ENCODE results near the gene METTL23. TPM values are rescaled to one million over a fixed set of nuclear protein-coding genes. Genes with fewer than 3 reads are reported as not detected.
"Not testable (repeated sequence)": the region's sequence is repeated elsewhere in the genome, so short reads cannot be mapped to it uniquely, and the experiment has no call there.

The METTL23 gene
- polyA plus RNA-seq, 1 donor, result 22.1 TPM

DNA sequence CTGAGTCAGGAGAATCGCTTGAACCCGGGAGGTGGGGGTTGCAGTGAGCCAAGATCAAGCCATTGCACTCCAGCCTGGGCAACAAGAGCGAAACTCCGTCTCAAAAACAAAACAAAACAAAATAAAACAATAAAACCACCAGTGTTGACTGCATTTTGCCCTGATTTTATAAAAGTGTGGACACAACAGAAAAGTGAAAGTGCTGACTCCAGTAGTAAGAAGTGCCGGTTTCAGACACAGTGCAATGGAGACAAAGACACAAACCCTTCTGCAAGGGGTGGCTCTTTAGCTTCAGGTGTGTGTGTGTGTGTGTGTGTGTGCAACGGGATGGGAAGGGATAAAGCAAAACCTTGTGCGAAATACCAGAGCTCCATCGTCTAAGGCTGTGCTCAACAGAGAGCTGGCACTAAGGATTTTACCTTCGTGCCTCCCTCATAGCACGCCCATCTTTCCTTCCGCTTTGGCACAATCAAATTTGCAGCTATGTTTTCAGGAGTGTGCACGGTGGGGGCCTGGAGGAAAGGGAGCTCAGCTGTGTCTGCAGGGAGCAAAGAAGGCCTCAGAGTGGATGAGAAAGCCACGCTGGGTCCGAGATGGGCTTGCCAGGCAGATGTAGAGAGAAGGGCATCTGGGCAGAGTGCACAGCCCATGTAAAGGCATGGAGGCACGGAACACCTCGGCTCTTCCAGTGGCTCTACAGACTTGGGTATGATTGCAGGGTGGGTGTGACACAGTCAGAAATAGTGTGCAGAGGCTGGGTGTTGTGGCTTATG lies 31.4 kb upstream of the METTL23 start:
- no peak for DNase-seq

GRCh38 chr17:76696763-76697701 lies 29.6 kb upstream of the METTL23 start:
- no peak for DNase-seq

DNA sequence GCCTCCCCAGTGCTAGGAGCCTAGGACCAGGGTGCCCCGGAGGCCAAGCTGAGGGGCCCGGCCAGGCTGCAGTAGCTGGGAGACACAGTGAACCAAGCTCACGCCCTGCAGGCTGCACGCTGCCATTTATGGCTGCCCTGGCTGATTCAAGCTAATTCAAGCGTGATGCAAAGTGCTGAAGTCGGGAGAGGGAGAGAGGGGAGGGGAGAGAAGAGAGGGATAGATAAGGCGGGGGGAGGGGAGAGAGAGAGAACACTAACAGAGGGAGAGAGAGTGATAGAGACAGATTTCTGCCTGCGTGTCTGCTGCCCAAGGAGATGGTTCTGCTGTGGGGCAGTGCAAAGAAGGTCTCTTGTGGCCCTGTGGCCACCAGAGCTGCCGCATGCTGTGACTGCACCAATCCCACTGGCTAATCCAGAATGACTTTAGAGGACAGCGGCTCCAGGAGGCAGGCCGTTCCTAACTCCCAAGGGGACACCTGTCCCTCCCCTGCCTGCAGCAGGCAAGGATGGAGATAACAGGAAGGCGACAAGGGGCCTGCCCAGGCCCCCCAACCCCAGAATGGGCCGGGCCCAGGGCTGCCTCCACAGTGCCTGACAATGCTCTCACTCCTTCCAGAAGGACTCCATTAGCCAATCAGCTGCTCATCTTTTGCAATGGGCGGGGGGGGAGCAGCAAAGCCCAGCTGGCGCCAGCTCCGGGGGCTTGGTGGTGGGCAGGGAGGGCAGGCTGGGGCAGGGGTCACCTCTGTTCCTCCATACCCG lies 28.8 kb upstream of the METTL23 start:
- no peak for DNase-seq

DNA sequence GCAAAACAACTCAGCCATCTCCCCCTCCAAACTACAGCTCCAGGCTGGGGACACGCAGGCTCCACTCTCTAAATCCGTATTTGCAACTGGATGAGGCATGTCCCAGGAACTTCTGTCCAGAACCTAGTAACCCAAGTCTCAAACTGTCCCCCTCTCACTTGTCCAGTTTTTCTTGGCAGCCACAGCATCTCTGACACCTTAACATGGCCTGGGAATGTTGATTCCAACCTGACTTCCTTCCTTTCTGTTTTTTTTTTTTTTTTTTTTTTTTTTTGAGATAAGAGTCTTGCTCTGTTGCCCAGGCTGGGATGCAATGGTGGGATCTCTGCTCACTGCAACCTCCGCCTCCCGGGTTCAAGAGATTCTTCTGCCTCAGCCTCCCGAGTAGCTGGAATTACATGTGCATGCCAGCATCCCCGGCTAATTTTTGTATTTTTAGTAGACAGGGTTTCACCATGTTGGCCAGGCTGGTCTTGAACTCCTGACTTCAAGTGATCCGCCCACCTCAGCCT lies 28.1 kb upstream of the METTL23 start:
- DNase-seq, result not testable (repeated sequence)

- DNase-seq, result peak; percentile 75
These were observed 26.4 kb upstream of the METTL23 start for GRCh38 chr17:76700270-76700616.

DNA sequence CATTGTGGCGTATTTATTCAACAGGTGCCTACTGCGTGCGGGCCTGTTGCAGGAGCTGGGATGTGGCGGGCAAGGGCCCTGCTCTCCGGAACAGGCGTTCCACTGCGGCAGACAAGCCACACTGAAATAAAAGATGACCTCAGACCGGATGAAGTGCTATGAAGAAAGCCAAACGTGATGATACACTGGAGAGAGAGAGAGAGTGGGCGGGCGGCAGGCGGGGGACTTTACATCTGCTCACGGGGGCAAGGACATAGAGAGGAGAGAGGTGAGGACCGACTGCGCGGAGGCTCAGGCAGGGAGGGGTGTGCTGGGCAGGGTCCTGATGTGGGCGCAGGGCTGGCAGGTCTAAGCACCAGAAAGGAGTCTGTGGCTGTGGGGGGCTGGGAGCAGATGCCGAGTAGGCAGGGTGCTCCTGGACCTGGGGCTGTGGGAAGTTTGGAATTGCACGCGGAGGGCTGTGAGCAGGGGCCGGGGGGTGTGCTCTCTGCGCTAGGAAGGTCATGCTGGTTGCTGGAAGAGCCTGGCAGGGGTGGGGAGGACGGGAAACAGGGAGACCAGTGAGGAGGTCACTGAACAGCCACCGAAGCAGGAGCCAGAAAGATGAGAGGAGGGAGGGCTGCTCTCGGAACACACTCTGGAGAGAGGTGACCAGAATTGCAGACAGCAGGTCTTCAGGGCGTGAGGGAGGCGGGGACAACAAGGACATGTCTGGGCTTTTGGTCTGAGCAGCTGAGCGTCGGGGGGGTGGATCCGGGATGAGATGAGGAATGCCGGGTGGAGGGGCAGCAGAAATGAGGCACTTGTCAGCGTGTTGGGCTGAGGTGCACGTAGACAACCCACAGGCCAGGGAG lies 25.8 kb upstream of the METTL23 start:
- peak; percentile 83 for DNase-seq

DNA sequence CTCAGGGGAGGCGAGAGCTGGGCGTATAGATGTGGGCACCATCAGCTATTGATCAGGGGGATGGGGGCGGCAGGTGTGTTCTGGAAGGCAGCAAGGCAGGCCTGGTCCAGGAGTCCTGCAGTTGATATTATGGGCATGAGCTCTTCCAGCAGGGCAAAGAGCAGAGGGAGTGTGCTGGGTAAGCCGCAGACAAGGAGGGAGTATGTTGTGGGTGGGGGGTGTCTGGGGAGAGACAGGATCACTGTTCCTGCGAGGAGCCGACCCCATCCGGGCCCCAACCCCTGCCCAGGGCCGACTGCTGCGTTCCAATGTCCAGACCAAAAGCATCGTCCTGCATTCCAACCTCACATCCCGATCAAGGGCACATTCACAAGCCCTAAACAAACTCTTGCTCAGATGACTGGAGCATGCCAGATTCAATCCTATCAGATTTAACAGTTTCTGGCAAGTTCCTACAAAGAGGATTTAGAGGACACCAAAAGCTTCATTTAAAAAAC lies 25.1 kb upstream of the METTL23 start:
- DNase-seq, result no peak

DNA sequence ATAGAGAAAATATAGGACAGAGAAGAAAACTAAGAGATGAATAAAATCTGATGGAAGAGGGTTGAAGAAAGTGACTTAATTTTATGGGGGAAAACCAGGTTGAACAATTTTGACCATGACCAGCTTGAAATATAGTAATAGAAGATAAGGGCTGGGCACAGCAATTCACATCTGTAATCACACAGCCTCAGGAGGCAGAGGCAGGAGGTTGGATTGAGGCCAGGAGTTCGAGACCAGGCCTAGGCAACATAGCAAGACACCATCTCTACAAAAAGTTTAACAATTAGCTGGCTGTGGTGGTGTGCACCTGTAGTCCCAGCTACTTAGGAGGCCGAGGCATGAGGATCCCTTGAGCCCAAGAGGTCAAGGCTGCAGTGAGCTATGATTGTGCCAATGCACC lies 24.6 kb upstream of the METTL23 start:
- no peak for DNase-seq

- no peak for DNase-seq
These were observed 23.6 kb upstream of the METTL23 start for GRCh38 chr17:76702941-76703637.

- no peak for DNase-seq
These were observed 21.8 kb upstream of the METTL23 start for GRCh38 chr17:76704805-76705204.

DNA sequence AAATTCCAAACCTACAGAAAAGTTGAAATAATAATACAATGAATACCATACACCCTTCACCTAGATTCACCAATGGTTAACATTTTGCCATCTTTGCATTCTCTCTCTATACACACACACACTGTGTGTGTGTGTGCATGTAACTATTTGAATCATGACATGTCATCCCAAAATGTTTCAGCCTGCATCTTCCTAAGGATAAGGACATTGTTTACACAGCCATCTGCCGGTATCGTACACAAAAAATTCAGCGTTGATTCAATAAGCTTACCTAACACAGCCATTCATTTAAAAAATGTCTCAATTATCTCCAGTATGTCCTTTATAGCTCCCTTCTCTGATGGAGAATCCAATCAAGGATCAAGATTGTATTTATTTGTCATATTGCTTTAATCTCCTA lies 19.8 kb upstream of the METTL23 start:
- no peak for DNase-seq

GRCh38 chr17:76707985-76708807 lies 18.4 kb upstream of the METTL23 start:
- DNase-seq, result peak; percentile 58

- peak; percentile 62 for DNase-seq
These were observed 17.3 kb upstream of the METTL23 start for GRCh38 chr17:76709077-76709950.

DNA sequence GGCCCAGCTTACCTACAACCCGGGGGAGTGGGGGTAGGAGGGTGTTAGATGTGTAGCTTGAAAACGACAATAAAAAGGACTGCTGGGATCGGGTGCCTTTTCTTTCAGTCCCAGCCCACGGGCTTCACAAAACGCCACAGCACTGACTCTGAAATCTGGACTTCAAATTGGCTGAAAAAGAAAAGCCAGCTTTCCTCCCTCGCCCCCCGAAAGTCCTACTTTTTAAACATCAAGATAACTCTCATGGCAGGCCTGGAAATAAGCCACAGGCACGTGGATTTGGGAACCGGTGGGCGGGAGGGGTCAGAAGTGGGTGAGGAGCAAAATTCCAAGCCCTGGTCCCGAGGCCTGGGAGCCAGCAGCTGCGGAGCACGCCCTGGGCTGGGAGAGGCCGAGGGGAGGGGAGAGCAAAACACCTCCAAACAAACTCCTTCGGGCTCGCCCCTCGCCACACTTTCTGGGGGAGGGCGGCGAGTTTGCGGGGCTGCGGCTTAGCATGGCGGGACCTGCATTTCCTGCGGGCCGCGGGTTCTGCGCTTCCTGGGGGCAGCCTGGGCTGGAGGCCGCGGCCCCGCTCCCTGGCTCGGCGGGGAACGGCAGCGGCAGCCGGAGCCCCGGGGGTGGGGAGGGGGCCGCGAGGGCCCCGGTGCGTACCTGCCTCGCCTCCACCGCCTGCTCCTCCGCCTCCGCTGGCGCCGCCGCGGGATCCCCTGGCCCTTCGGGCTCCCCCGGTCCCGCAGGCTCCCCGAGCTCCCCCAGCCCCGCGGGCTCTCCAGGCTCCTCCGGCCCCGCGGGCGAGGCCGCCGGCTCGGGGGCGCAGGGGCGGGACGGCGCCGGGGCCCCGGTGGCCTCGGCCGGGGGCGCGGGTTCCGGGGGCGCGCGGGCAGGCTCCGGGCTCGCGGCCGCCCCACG lies 16.4 kb upstream of the METTL23 start:
- DNase-seq, result not testable (repeated sequence)

GRCh38 chr17:76710863-76711611 lies 15.6 kb upstream of the METTL23 start, which contains the start of gene MXRA7:
Gene MXRA7, minus strand, starts transcription at chr17:76710965. Its CDS starts 19 bp downstream, at chr17:76710946.
- peak; percentile 71 for DNase-seq

DNA sequence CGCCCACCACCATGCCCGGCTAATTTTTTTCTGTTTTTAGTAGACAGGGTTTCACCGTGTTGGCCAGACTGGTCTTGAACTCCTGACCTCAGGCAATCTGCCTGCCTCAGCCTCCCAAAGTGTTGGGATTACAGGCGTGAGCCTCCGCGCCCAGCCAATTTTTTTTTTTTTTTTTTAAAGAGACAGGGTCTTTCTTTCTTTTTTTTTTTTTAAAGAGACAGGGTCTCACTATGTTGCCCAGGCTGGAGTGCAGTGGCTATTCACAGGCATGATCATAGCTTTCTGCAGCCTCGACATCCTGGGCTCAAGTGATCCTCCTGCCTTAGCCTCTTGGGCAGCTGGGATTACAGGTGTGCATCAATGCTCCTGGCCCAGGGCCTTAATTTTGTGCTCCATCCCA lies 14.3 kb upstream of the METTL23 start:
- DNase-seq, result not testable (repeated sequence)

GRCh38 chr17:76713765-76714164 lies 12.9 kb upstream of the METTL23 start:
- no peak for DNase-seq

Measured in hindlimb muscle (tissue), 1 donor.